ENCODE measurements around the gene RILP. TPM values are rescaled to one million over a fixed set of nuclear protein-coding genes. Genes with fewer than 3 reads are reported as not detected.

RILP gene
- total RNA-seq, 4 donors from 2014 or later = 11.9 to 26.0 (median 20.1) TPM

DNA sequence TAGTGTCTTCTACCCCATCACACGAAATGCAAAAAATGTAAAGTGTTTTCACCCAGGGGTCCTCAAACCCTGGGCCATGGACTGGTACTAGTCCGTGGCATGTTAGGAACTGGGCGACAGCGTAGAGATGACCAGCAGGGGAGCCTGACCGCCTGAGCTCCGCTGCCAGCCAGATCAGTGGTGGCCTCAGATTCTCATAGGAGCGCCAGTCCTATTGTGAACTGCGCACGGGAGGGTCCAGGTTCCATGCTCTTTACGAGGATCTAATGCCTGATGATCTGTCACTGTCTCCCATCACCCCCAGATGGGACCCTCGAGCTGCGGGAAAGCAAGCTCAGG, 8.6 kb downstream of the RILP start:
- peaks cover 20% of the 10 kb centered on the region for H3K4me1 ChIP-seq
- TF ChIP-seq EP300 (IDR thresholded peaks at IDR 0.05) (no peak), POLR2A (IDR thresholded peaks at IDR 0.05) (no peak)
- WGBS = 62% methylated on average over 12 of the region's 12 CpGs
- H3K4me3 ChIP-seq = no peak overlapping the region
- DNase-seq (ENCODE audit: low spot score in 2 of 2) = no peak
- H3K9me3 ChIP-seq = no peaks in the 10 kb centered on the region
- no peaks in the 10 kb centered on the region for H3K36me3 ChIP-seq
- no peak overlapping the region for H3K27ac ChIP-seq
- no peaks in the 10 kb centered on the region for H3K27me3 ChIP-seq

DNA sequence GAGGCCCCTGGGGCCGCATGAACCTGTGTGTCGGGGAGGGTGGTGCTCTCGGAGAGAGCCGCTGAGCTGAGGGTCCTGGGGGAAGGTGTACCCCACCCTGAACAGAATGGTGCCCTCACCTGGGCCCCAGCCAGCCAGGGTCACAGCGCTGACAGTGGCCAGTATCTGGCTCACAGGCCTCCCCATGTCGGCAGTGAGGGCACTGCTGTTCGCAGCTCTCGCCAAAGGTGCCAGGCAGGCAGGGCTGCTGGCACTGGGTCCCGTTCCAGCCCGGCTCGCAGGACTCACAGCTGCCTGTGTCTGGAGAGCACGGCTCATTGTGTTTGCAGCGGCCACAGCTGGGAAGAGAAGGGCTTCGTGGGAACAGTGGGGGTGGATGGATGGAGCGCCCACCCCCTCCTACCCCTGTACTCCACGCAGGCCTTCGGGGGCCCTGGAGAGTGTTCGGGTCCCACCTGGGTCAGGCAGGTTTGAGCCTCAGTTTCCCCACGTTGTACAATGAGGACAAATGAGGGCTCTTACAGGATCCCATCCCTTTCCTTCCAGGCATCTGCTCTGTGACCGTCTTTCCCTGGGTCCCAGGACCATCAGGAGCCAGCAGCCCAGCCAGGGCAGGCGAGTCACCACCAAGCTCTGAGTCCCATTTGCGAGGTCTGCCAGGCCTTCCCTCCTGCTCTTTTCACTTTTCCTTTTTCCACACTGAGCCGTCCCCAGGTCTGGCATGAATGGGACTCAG, 9.2 kb downstream of the RILP start:
- Histone ChIP-seq H3K27me3 (no peaks in the 10 kb centered on the region), H3K36me3 (peaks cover under 1% of the 10 kb centered on the region), H3K9me3 (no peaks in the 10 kb centered on the region), H3K27ac (no peak overlapping the region), H3K4me1 (peaks cover 17% of the 10 kb centered on the region), H3K4me3 (no peak overlapping the region)
- WGBS = 68% methylated on average over 15 of the region's 23 CpGs
- TF ChIP-seq POLR2AphosphoS5 (IDR thresholded peaks at IDR 0.05) (no peak), EP300 (IDR thresholded peaks at IDR 0.05) (no peak), POLR2A (IDR thresholded peaks at IDR 0.05) (no peak)
- TF ChIP-seq, protein P1, sequence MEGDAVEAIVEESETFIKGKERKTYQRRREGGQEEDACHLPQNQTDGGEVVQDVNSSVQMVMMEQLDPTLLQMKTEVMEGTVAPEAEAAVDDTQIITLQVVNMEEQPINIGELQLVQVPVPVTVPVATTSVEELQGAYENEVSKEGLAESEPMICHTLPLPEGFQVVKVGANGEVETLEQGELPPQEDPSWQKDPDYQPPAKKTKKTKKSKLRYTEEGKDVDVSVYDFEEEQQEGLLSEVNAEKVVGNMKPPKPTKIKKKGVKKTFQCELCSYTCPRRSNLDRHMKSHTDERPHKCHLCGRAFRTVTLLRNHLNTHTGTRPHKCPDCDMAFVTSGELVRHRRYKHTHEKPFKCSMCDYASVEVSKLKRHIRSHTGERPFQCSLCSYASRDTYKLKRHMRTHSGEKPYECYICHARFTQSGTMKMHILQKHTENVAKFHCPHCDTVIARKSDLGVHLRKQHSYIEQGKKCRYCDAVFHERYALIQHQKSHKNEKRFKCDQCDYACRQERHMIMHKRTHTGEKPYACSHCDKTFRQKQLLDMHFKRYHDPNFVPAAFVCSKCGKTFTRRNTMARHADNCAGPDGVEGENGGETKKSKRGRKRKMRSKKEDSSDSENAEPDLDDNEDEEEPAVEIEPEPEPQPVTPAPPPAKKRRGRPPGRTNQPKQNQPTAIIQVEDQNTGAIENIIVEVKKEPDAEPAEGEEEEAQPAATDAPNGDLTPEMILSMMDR (IDR thresholded peaks at IDR 0.05) = no peak
- DNase-seq (ENCODE audit: low spot score in 2 of 2) = no peak

DNA sequence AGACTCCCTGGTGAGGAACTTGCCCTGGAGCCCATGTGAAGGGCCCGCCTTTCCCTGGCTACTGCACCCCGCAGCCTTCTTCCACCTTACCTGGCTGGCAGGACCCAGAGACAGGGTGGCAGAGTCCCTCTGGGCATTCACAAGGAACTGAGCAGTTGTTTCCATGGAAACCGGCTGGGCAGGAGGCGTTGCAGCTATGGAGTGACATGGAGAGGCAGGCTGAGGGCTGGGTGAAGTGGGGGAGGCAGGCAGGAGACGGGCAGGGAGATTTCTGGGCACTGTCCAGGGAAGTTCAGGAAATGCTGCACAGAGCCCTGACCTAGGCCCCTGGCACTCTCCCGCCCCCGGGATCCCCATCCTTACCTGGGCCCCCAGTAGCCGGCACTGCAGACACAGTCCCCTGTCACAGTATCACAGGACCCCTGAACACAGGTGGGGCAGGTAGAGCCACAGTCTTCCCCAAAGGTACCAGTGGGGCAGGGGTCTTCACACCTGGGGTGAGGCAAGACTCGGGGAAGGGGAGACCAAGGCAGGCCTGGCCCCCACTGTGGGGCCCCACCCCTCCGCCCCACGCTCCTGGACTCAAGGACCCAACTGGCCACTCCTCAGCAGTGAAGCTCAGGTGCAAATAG, 10.0 kb downstream of the RILP start:
- H3K9me3 ChIP-seq = no peaks in the 10 kb centered on the region
- H3K4me3 ChIP-seq = no peak overlapping the region
- no peak overlapping the region for H3K27ac ChIP-seq
- no peaks in the 10 kb centered on the region for H3K27me3 ChIP-seq
- DNase-seq (ENCODE audit: low spot score in 2 of 2) = no peak
- no peak for TF ChIP-seq POLR2AphosphoS5 (IDR thresholded peaks at IDR 0.05)
- TF ChIP-seq POLR2A (IDR thresholded peaks at IDR 0.05) = no peak
- no peak for TF ChIP-seq EP300 (IDR thresholded peaks at IDR 0.05)
- TF ChIP-seq, protein P1 (IDR thresholded peaks at IDR 0.05) = no peak
- H3K36me3 ChIP-seq = peaks cover 6% of the 10 kb centered on the region
- peaks cover 14% of the 10 kb centered on the region for H3K4me1 ChIP-seq
- 53% methylated on average over 5 of the region's 11 CpGs for WGBS

DNA sequence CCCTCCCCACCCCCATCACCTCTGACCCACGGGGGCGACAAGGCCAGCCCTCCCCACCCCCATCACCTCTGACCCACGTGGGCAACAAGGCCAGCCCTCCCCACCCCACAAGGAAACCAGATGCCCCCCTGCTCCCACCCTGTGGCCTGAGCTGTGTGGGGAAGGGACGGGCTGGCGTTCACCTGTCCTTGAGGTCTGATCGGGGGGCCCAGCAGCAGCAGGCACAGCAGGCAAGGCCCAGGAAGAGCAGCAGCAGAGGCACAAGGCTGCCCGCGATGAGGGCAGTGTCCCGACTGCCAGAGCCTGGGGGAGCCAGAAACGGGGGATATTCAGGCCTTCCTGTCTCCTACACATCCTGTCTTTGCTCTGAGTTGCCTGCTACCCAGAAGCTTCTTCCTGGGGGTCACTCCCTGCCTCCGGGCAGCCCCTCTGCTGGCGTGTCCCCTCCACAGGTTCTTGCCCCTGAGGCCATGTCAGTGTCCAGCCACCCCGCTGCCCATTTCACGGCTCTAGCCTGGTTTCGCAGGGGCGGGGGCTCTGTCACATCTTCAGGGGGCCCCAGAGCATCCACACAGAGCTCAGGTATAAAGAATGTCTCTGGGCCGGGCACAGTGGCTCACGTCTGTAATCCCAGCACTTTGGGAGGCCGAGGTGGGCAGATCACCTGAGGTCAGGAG, 10.9 kb downstream of the RILP start:
- TF ChIP-seq POLR2A (IDR thresholded peaks at IDR 0.05) (no peak), EP300 (IDR thresholded peaks at IDR 0.05) (no peak), POLR2AphosphoS5 (IDR thresholded peaks at IDR 0.05) (no peak)
- TF ChIP-seq, protein P1 (IDR thresholded peaks at IDR 0.05) = no peak
- no peaks in the 10 kb centered on the region for H3K27me3 ChIP-seq
- H3K4me1 ChIP-seq = peaks cover 5% of the 10 kb centered on the region
- no peak overlapping the region for H3K27ac ChIP-seq
- no peaks in the 10 kb centered on the region for H3K9me3 ChIP-seq
- no peak for DNase-seq (ENCODE audit: low spot score in 2 of 2)
- peaks cover 6% of the 10 kb centered on the region for H3K36me3 ChIP-seq
- WGBS = 75% methylated on average over 8 of the region's 19 CpGs
- H3K4me3 ChIP-seq = no peak overlapping the region

DNA sequence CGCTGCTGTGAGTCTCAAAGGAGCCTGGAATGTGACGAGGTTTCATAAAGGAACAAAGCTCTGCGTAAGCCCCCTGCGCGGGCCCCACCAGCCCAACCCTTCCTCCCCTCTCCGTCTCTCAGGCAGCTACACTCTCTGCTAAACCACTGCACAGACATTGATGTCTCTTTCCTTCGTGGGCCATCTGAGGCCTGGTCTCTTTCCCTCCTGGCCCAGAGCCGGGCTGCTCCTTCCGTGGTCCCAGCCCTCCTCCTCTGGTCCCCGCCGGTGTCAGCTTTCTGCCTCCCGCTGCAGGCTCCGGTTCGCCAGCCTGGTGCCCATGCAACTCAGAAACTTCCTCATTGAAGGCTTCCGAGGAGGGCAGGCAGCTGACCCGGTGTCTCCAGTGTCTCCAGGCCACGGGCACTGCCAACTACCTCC, 11.5 kb downstream of the RILP start:
- no peak overlapping the region for H3K4me3 ChIP-seq
- no peaks in the 10 kb centered on the region for H3K9me3 ChIP-seq
- DNase-seq (ENCODE audit: low spot score in 2 of 2) = no peak

DNA sequence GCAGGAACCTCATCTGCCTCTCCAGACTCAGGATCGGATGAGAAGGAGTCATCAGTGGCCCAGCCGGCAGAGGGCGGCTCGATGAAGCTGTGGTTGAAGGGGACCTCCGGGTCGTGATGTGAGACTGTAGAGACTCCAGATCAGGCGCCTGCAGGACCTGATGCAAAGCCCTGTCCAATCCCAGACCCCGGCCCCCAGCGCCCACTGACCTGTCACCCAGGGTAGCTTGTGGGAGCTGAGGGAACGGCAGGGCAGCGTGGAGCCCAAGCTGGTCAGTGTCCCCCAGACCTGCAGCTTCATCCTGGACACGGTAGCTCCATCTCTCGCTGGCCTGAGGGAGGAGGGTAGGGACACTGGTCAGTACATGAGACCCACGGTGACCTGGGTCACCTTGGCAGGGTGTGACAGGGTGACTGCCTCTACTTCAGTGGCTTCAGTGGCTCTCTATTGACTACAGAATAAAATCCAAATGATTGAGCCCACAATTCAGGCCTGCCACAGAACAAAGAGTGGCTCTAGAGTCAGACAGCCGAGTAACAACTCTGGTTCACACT, 12.9 kb downstream of the RILP start:
- Histone ChIP-seq H3K4me3 (no peak overlapping the region), H3K4me1 (no peaks in the 10 kb centered on the region), H3K36me3 (peaks cover 6% of the 10 kb centered on the region), H3K27me3 (no peaks in the 10 kb centered on the region), H3K27ac (no peak overlapping the region), H3K9me3 (no peaks in the 10 kb centered on the region)
- DNase-seq (ENCODE audit: low spot score in 2 of 2) = no peak
- TF ChIP-seq, protein P1 (IDR thresholded peaks at IDR 0.05) = no peak
- TF ChIP-seq POLR2AphosphoS5 (IDR thresholded peaks at IDR 0.05) (no peak), EP300 (IDR thresholded peaks at IDR 0.05) (no peak), POLR2A (IDR thresholded peaks at IDR 0.05) (no peak)
- 81% methylated on average over 14 of the region's 15 CpGs for WGBS

More for the DNA sequence above, 11.5 kb downstream of the RILP start:
- H3K27ac ChIP-seq = no peak overlapping the region
- H3K36me3 ChIP-seq = peaks cover 6% of the 10 kb centered on the region
- TF ChIP-seq EP300 (IDR thresholded peaks at IDR 0.05) = no peak
- 80% methylated on average over 17 of the region's 17 CpGs for WGBS
- no peaks in the 10 kb centered on the region for H3K4me1 ChIP-seq
- no peaks in the 10 kb centered on the region for H3K27me3 ChIP-seq
